T-helper 17 cell (primary cell): ENCODE data around the gene ANKRD60. TPM values are rescaled to one million over a fixed set of nuclear protein-coding genes. Genes with fewer than 3 reads are reported as not detected.

Experiments used
- ATAC-seq: fragments of 150-1000 bp; cut with Tn5 transposase; 2 replicates; pipeline ENCODE4 v1.10.0; 2021; ENCODE audit warnings: mild to moderate bottlenecking, moderate library complexity
- DNase-seq, 3 donors: peaks; one replicate each; pipeline versions ENCODE4 v3.0.0 to v3.0.0-alpha.2; 2020 to 2021
- H3K9me3 ChIP-seq: one replicate; pipeline ENCODE4 v1.7.0; 2013; ENCODE audit warnings: low read length, mild to moderate bottlenecking; ENCODE audit not compliant: control insufficient read depth, poor library complexity, severe bottlenecking
- H3K27ac Mint-ChIP-seq: one replicate; pipeline ENCODE4 v1.8.0; 2022; ENCODE audit warnings: mild to moderate bottlenecking, moderate library complexity, mixed read lengths
- H3K27me3 Mint-ChIP-seq: one replicate; pipeline ENCODE4 v1.8.0; 2022; ENCODE audit warnings: mixed read lengths
- H3K36me3 Mint-ChIP-seq: one replicate; pipeline ENCODE4 v1.8.0; 2022; ENCODE audit warnings: low read depth, mixed read lengths
- H3K4me1 Mint-ChIP-seq: one replicate; pipeline ENCODE4 v1.8.0; 2022; ENCODE audit warnings: mild to moderate bottlenecking, mixed read lengths
- H3K4me3 Mint-ChIP-seq: one replicate; pipeline ENCODE4 v1.8.0; 2022; ENCODE audit warnings: mild to moderate bottlenecking, moderate library complexity, mixed read lengths
- total RNA-seq, 4 donors: library from RNA in 2 of 4; stranded (reverse) in 2 of 4; gene quantifications; one replicate each; pipeline ENCODE4 v1.2.3 and lab custom pipeline; 2022 to 2026

ANKRD60 gene
- total RNA-seq, 2 donors from 2014 or later = not detected

GRCh38 chr20:58168843-58169242, 59.6 kb downstream of the ANKRD60 start:
- Mint-ChIP-seq H3K27me3 (peaks cover 12% of the 10 kb centered on the region), H3K4me1 (no peaks in the 10 kb centered on the region), H3K4me3 (no peak overlapping the region), H3K36me3 (no peaks in the 10 kb centered on the region), H3K27ac (no peak overlapping the region)
- ATAC-seq (no peak), DNase-seq (no peak)
- no peaks in the 10 kb centered on the region for H3K9me3 ChIP-seq

GRCh38 chr20:58167759-58168158, 60.7 kb downstream of the ANKRD60 start:
- no peaks in the 10 kb centered on the region for H3K9me3 ChIP-seq
- no peak for ATAC-seq
- Mint-ChIP-seq H3K4me3 (no peak overlapping the region), H3K27ac (no peak overlapping the region), H3K4me1 (no peaks in the 10 kb centered on the region), H3K27me3 (peaks cover 10% of the 10 kb centered on the region), H3K36me3 (no peaks in the 10 kb centered on the region)
- DNase-seq = no peak

Other genes with a start within 250 kb of the ANKRD60 start
- 10 to 100 TPM; 21.7 to 22.4 TPM for gene RAB22A, start 81.1 kb upstream of the ANKRD60 start, total RNA-seq
- 10 to 100 TPM; 23.7 to 30.8 TPM for gene VAPB, start 160.6 kb upstream of the ANKRD60 start, total RNA-seq